GM18870 (cell line): ENCODE measurements around the gene PRKCG.

Experiments used
- ATAC-seq: cut with Tn5 transposase; IDR thresholded peaks from one replicate; pipeline ENCODE4 v1.9.1; 2021; ENCODE audit warnings: moderate library complexity; ENCODE audit not compliant: unreplicated experiment

The PRKCG gene

DNA sequence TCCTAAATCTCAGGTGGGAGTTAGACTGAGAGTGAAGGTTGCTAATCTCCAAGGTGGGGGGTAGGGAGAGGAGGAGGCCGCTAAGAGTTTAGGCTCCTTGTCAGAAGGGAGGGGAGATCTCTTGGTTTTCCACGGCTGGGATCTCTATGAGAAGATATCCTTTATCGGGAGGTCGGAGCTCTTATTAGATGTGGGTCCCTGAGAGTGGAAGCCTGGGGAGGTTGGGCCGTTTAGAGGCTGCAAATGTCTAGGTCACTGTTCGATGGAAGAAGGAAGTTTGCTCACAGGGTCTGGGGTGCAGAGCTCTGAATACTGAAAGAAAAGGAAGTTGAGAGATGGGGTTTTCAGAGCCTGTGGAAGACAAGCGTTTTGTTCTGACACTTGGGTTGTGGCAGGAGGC lies 10.5 kb upstream of the PRKCG start:
- ATAC-seq = no peak

DNA sequence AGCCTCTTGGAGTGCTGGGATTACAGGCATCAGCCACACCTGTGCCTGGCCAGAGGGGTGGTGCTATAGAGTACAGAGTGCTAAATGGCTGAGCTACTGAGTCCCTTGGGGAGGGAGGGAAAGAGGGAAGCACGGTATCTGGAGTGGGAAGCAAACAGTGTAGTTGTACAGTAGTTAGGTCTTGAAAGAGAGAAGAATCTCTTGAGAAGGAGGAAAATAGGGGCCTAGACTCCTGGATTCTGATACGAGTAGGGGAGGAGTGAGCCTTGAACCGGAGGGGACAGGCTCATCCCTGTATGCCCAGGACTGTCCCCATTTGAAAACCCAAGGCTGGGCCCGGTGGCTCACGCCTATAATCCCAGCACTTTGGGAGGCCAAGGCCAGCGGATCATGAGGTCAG lies 9.2 kb upstream of the PRKCG start:
- no peak for ATAC-seq

DNA sequence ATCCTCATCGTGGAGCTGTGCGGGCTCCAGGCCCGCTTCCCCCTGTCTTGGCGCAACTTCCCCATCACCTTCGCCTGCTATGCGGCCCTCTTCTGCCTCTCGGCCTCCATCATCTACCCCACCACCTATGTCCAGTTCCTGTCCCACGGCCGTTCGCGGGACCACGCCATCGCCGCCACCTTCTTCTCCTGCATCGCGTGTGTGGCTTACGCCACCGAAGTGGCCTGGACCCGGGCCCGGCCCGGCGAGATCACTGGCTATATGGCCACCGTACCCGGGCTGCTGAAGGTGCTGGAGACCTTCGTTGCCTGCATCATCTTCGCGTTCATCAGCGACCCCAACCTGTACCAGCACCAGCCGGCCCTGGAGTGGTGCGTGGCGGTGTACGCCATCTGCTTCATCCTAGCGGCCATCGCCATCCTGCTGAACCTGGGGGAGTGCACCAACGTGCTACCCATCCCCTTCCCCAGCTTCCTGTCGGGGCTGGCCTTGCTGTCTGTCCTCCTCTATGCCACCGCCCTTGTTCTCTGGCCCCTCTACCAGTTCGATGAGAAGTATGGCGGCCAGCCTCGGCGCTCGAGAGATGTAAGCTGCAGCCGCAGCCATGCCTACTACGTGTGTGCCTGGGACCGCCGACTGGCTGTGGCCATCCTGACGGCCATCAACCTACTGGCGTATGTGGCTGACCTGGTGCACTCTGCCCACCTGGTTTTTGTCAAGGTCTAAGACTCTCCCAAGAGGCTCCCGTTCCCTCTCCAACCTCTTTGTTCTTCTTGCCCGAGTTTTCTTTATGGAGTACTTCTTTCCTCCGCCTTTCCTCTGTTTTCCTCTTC lies 8.0 kb upstream of the PRKCG start:
- no peak for ATAC-seq

DNA sequence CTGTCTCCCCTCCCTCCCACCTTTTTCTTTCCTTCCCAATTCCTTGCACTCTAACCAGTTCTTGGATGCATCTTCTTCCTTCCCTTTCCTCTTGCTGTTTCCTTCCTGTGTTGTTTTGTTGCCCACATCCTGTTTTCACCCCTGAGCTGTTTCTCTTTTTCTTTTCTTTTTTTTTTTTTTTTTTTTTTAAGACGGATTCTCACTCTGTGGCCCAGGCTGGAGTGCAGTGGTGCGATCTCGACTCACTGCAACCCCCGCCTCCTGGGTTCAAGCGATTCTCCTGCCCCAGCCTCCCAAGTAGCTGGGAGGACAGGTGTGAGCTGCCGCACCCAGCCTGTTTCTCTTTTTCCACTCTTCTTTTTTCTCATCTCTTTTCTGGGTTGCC lies 7.4 kb upstream of the PRKCG start:
- ATAC-seq = no peak

DNA sequence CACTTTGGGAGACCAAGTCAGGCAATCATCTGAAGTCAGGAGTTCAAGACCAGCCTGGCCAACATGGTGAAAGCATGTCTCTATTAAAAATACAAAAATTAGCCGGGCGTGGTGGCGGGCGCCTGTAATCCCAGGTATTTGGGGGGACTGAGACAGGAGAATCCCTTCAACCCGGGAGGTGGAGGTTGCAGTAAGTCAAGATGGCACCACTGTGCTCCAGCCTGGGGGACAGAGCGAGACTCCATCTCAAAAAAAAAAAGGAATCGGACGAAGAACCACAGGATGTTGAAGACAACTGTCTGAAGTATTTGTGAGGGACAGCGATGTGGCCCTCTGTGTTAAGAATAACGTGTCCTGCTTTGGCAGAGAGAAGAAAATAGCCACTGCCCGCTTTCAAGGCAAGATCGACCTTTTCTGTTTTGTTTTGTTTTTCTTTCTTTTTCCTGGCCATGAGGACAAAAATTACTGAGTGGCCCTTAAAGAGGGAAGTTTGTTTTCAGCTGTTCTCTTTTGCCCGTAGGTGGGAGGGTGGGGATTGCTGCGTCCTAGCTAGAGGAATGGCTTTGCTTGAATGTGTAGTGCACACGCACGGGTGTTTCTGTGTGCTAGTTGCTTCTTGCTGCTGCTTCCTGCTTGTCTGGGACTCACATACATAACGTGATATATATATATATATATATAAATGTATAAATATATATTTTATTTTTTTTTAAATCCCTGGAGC lies 6.2 kb upstream of the PRKCG start:
- no peak for ATAC-seq

DNA sequence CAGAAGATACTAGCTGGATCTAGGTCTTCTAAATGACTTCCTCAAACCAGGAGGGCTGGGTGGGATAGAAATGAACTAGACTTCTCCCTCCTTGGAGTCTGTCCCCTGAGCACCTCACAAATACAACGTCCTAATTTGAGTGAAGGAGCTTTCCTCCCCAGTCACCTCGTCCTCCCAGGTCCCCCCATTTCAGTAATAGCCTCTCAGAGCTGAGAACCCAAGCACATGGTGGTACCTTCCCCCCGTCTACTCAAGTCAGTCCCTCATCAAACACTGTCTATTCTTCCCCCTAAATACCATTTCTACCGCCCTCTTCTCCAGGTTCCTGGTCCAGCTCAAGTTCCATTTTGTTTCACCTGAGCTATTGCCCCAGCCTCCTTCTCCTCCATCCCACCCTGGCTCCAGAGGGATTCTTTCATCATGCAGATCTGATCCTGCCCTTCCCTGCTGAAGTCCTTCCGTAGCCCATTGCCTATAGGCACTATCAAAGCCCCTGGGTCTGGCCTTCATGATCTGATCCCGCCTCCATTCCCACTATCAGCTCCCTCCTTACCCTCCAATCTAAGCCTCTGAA lies 5.3 kb upstream of the PRKCG start:
- ATAC-seq = no peak

DNA sequence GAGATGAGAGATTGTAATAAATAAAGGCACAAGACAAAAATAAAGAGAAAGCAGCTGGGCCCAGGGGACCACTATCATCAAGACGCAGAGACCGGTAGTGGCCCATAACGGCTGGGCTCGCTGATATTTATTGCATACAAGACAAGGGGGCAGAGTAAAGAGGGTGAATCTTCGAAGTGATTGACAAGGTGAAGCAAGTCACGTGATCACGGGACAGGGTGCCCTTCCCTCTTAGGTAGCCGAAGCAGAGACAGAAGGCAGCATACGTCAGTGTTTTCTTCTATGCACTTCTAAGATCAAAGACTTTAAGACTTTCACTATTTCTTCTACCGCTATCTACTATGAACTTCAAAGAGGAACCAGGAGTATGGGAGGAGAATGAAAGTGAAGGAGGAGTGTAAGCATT lies 4.6 kb upstream of the PRKCG start:
- no peak for ATAC-seq

DNA sequence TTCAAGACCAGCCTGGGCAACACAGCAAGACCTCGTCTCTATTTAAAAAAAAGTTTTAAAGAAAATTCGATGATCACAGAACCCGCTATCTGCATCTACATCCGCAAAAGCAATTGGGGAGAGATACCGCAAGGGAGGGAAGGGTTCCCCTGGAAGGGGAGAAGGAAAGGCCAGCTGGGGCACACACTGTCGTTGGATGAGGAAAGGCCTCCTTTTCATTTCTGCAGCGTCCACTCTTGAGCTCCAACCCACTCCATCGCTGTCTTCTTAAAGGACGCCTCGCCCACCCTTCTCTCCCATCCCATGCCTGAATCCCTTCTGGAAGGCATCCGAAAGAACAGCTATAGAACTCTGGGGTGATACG lies 3.2 kb upstream of the PRKCG start:
- ATAC-seq = no peak

DNA sequence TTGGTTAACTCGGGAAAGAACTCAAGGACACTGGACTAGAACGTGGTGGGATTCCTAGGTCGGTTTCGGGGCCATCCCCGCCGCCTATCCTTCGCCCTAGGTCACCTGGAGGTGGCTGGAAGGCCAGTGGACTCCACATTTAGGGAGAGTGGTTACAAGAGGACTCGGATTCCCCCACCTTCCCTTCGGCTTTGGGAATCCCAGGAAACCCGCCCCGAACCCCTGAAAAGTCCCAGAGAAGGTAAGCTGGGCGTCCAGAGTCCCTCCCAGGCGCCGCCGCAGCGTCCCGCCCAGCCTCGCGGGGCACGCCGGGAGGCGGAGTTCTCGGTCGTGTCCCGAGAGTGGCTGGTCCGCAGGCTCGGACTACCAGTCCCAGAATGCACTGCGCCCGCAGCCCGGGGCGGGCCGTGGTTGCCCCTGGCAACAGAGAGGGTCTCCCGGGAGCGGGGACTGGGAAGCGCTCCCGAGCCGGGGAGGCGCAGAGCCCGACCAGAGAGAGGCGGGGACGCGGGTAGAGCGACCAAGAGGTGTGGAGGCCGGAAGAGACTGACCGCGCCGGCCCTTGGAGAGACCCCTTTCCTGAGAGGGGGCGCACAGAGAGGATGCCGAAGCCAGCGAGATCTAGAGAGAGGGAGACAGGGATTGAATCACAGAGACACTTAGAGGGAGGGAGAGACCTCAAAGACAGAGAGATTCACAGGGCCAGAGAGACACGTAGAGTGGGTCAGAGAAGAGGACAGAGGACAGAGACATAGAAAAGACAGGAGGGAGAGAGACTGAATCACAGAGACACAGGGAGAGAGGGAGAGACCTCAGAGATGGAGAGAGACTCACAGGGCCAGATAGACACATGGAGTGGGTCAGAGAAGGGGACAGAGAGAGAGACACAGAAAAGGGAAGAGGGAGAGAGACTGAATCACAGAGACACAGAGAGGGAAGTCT lies 2.6 kb upstream of the PRKCG start:
- ATAC-seq = peak; percentile 47

DNA sequence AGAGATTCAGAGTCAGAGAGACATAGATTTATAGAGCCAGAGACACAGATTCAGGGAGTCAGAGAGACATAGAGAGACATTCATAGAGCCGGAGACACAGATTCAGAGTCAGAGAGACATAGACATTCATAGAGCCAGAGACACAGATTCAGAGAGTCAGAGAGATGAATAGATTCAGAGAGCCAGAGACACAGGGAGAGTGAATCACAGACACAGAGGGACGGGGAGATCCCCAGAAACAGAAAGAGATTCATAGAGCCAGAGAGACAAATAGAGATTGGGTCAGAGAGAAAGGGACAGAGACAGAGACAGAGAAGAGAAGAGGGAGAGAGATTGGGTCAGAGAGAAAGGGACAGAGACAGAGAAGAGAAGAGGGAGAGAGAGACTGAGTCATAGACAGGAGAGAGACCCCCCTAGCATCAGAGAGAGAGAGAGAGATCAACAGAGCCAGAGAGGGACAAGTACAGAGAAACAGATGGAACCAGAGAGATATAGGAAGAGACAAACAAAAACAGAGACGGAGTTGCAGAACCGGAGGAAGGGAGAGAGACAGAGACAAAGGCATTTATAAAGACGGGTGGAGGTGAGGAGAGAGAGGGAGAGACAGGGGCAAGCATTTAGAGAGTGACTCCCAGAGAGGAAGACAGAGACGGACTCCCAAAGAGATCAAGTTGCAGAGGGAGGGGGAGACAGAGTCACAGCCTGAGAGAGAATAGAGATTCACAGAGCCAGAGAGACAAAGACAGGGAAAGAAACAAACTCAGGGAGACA lies 1.1 kb upstream of the PRKCG start:
- ATAC-seq = no peak

DNA sequence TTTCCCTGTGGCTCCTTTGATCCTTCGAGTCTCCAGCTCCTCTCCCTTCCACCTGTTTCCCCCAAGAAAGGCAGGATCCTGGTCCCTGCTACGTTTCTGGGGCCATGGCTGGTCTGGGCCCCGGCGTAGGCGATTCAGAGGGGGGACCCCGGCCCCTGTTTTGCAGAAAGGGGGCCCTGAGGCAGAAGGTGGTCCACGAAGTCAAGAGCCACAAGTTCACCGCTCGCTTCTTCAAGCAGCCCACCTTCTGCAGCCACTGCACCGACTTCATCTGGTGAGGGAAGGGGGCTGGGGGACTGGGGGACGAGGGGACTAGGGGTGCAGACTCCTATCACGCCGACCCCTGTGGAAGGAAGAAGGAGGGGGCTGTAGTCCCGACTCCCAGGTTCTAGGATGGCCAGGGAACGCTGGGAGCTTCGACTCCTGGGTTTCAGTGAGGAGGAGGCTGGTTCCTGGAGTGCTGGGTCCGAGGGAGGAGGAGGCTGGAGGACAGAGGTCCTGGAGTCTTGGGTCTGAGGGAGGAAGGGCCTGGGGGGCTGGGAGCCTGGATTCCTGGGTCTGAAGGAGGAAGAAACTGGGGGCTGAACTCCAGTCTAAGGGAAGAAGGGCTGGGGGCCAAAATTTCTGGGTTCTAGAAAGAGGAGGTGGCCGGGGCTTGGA lies 524 bp downstream of the PRKCG start:
- no peak for ATAC-seq

DNA sequence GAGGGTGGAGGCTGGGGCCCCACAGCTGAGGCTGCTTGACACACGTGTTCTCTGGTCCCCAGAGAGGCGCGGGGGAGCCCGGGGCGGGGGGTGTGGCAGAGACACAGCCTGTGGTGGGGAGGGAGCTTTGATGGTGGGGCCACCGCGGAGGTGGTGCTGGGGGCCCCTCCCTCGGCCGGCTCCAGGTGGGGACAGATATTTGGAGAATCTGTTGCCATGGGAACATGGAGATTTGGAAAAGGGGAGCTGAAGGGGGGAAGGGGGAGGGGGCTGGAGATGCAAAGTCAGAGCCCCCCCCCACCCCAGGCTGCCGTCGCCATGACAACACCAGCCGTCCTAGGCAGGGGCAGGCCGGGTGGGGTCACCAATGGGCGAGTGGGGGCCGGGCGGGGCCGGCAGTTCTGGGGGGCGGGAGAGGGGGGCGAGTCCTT lies 1.2 kb downstream of the PRKCG start:
- no peak for ATAC-seq

DNA sequence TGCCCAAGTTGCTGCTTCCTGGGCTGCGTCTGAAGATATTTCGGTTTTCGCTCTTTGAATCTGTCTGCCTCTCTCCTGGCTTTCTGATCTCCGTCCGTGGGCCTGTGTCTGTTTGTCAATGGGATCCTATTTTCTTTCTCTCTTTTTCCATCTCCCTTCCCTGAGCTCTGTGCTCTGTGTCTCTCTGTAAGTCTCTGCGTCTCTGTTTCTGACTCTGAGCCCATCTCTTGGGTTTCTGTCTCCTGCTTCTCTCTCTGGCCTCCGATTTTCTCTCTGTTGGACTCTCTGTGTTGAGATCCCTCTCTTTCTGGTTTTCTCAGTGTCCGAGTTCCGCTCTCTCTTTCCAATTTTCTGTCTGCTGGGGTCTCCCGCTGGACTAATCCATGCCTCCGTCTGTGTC lies 1.7 kb downstream of the PRKCG start:
- no peak for ATAC-seq

DNA sequence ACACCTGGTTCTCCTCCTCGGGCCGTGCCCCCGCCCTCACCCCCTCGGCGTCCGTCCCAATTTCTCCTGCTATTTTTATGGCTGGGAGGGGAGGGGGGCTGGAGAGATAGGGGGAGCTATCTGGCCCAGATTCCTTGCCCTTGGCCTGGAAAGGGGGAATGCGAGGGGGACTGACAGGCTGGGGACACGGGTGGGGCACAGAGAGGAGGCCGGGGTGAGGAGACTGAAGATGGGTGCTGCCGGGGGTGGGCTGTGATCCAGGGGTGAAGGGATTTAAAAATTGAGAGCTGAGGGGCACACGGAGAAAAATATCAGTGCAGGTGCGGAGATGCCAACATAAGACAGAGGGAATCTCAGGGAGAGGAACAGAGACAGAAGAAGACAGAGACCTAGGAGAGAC lies 2.3 kb downstream of the PRKCG start:
- ATAC-seq = no peak

DNA sequence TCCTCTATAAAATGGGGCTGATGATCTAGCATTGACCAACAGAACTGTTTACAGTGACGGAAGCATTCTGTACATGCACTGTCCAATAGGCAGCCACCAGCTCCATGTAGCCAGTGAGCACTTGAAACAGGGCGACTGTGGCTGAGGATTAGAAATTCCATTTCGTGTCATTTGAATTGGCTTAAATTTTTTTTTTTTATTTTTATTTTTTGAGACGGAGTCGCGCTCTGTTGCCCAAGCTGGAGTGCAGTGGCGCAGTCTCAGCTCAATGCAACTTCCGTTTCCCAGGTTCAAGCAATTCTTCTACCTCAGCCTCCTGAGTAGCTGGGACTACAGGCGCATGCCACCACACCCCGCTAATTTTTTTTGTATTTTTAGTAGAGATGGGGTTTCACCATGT lies 3.0 kb downstream of the PRKCG start:
- ATAC-seq = no peak

DNA sequence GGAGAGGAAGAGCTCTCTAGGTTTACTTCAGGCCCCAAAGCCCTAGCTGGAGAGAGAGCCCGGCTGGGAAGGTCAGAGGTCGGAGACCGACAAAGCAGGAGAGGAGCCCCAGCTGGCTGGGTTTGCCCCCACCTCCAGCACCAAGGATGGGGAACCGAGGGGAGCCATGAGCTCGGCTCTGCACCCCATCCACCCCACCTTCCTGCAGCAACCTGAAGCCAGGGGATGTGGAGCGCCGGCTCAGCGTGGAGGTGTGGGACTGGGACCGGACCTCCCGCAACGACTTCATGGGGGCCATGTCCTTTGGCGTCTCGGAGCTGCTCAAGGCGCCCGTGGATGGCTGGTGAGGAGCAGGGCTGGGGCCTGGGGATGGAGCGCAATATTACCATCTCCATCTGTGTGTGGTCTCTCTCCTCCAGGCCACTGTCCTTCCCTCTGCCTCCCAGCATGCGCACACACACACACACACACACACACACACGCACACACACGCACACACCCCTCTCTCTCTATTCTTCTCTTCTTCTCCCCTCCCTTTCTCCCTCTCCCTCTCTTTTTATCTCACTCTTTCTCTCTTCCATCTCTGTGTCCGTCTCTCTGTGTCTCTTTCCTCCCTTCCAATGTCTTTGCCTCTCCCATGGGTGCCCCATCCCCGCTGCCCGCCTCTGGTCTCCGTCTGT lies 10.4 kb downstream of the PRKCG start:
- ATAC-seq = no peak

DNA sequence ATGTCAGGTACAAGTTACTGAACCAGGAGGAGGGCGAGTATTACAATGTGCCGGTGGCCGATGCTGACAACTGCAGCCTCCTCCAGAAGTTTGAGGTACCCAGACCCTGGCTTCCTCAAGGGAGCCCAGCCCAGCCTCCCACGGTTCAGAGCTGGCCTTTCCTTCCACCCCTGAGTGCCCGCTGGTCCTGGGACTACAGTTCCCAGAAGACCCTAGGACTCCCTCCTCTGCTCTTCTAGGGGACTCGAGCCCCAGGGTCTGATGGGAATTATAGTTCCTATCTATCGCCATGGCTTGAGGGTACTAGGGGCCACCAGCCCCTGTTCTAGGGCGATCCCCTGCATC lies 11.0 kb downstream of the PRKCG start:
- ATAC-seq = no peak

DNA sequence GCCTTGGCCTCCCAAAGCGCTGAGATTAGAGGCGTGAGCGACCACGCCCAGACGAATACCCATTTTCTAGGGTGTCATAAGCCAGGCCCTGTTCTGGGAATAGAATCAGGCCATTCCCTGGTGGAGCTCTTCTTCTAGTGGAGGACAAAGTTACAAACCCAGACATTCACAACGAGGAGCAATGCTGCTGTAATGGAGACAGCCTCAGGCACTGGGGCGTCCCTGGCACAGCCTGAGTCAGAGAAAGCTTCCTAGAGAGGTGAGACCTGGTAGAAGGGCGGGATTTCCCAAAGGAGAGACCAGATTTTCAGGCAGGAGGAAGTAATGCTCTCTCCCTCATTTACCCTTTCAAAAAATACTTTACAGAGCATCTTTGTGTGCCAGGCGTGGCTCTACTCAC lies 12.7 kb downstream of the PRKCG start:
- no peak for ATAC-seq

DNA sequence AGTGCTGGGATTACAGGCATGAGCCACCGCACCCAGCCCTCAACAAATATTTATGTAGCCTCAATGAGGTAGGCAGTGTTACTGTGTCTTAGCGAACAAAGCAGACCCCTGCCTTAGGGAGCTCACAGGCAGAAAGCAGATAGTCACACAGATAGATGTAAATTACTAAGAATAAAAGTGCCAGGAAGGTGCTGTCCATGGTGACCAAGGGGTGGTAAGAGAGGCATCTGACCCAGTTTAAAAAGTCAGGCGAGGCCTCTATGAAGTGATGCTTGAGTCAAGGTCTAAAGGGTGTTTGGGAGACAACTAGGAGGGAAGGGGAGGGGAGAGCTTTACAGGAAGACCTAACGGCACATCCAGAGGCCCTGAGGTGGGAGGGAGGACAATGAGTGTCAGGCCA lies 14.7 kb downstream of the PRKCG start:
- no peak for ATAC-seq
